Cardiac muscle cell (in vitro differentiated cells and primary cell): ENCODE data around the gene GRPEL2. TPM values are rescaled to one million over a fixed set of nuclear protein-coding genes. Genes with fewer than 3 reads are reported as not detected.

Source experiments
- DNase-seq, 2 donors: peaks; one replicate each; pipeline versions ENCODE4 v3.0.0 to v3.0.0-alpha.2; 2010 to 2017; ENCODE audit warnings: low read depth in 1 of 2, low spot score in 1 of 2
- H3K27ac ChIP-seq: fragments of 200-600 bp; sonication (generic); 2 replicates; pipeline ENCODE4 v1.5.1; 2016
- H3K27me3 ChIP-seq: fragments of 200-600 bp; sonication (generic); 2 replicates; pipeline ENCODE4 v1.6.0; 2016; ENCODE audit warnings: control low read depth
- H3K36me3 ChIP-seq: fragments of 200-600 bp; sonication (generic); 2 replicates; pipeline ENCODE4 v1.5.1; 2016; ENCODE audit warnings: control low read depth
- H3K4me1 ChIP-seq: fragments of 200-600 bp; sonication (generic); 2 replicates; pipeline ENCODE4 v1.8.1; 2017; ENCODE audit warnings: low read depth, mild to moderate bottlenecking, mixed run types
- H3K4me3 ChIP-seq: fragments of 200-600 bp; sonication (generic); 2 replicates; pipeline ENCODE4 v1.5.1; 2016; ENCODE audit warnings: mild to moderate bottlenecking
- H3K9me3 ChIP-seq: fragments of 200-600 bp; sonication (generic); 2 replicates; pipeline ENCODE4 v1.5.1; 2017; ENCODE audit warnings: low read depth, mild to moderate bottlenecking, control low read depth
- CTCF ChIP-seq: IDR thresholded peaks from 2 replicates; pipeline ENCODE4 v1.5.1; 2012; ENCODE audit warnings: low read depth, mild to moderate bottlenecking, low read length
- polyA plus RNA-seq: library from polyadenylated mRNA; unstranded; fragments of >200 nt; fragmentation: Nextera tagmentation; extraction: Ambion mirVana; gene quantifications from 2 replicates; pipeline ENCODE4 v1.2.1, GENCODE V29; 2016
- total RNA-seq: library from RNA; depleted of rRNA; stranded (reverse); fragments of >200 nt; gene quantifications from 2 replicates; pipeline ENCODE4 v1.2.3, GENCODE V29; 2016

GRPEL2 gene
- total and polyA plus RNA-seq, 2 experiments from 2014 or later: 4.2 to 4.9 TPM

- H3K4me1 ChIP-seq: no peaks in the 10 kb centered on the region
- H3K36me3 ChIP-seq: peaks cover 2% of the 10 kb centered on the region
- DNase-seq: no peak
- H3K27me3 ChIP-seq: peaks cover 79% of the 10 kb centered on the region
- no peak for TF ChIP-seq CTCF
- no peak overlapping the region for H3K27ac ChIP-seq
- no peaks in the 10 kb centered on the region for H3K9me3 ChIP-seq
- H3K4me3 ChIP-seq: no peak overlapping the region
Observed at GRCh38 chr5:149338364-149338763, 6.9 kb upstream of the GRPEL2 start.

GRCh38 chr5:149340920-149341319, 4.4 kb upstream of the GRPEL2 start:
- TF ChIP-seq CTCF: no peak

GRCh38 chr5:149341876-149342275, 3.4 kb upstream of the GRPEL2 start:
- H3K27ac ChIP-seq: no peak overlapping the region
- DNase-seq: no peak
- no peak for TF ChIP-seq CTCF
- H3K4me1 ChIP-seq: peaks cover 5% of the 10 kb centered on the region
- no peak overlapping the region for H3K4me3 ChIP-seq
- no peaks in the 10 kb centered on the region for H3K36me3 ChIP-seq
- peaks cover 59% of the 10 kb centered on the region for H3K27me3 ChIP-seq
- H3K9me3 ChIP-seq: no peaks in the 10 kb centered on the region

More at GRCh38 chr5:149340920-149341319, 4.4 kb upstream of the GRPEL2 start:
- Histone ChIP-seq H3K4me3 (no peak overlapping the region), H3K27me3 (peaks cover 68% of the 10 kb centered on the region), H3K9me3 (no peaks in the 10 kb centered on the region), H3K4me1 (peaks cover 2% of the 10 kb centered on the region), H3K27ac (no peak overlapping the region), H3K36me3 (no peaks in the 10 kb centered on the region)
- peak in 1 of 2 donors; percentile 71 for DNase-seq

- Histone ChIP-seq H3K27ac (no peak overlapping the region), H3K9me3 (no peaks in the 10 kb centered on the region), H3K27me3 (peaks cover 37% of the 10 kb centered on the region), H3K4me3 (no peak overlapping the region), H3K36me3 (peaks cover 7% of the 10 kb centered on the region), H3K4me1 (peaks cover 5% of the 10 kb centered on the region)
- no peak for DNase-seq
- TF ChIP-seq CTCF: no peak
Observed at GRCh38 chr5:149344151-149344550, 1.1 kb upstream of the GRPEL2 start.

- no peak for TF ChIP-seq CTCF
- peaks cover 29% of the 10 kb centered on the region for H3K27me3 ChIP-seq
- H3K9me3 ChIP-seq: no peaks in the 10 kb centered on the region
- H3K4me1 ChIP-seq: peaks cover 5% of the 10 kb centered on the region
- DNase-seq: peak in 1 of 2 donors; percentile 62
- H3K36me3 ChIP-seq: peaks cover 21% of the 10 kb centered on the region
- H3K27ac ChIP-seq: no peak overlapping the region
- peak overlapping the region; percentile 46 for H3K4me3 ChIP-seq
Observed at GRCh38 chr5:149345892-149346222, 558 bp downstream of the GRPEL2 start.

- H3K9me3 ChIP-seq: no peaks in the 10 kb centered on the region
- no peak overlapping the region for H3K4me3 ChIP-seq
- no peak for DNase-seq
- peaks cover 33% of the 10 kb centered on the region for H3K36me3 ChIP-seq
- no peak for TF ChIP-seq CTCF
- H3K4me1 ChIP-seq: peaks cover 5% of the 10 kb centered on the region
- H3K27ac ChIP-seq: no peak overlapping the region
- H3K27me3 ChIP-seq: peaks cover 12% of the 10 kb centered on the region
Observed at GRCh38 chr5:149348518-149348917, 3.2 kb downstream of the GRPEL2 start.
